Measurements from ENCODE around the gene NAA60. TPM values are rescaled to one million over a fixed set of nuclear protein-coding genes. Genes with fewer than 3 reads are reported as not detected.

The NAA60 gene
- total and polyA plus RNA-seq, 2 of the 13 experiments (the other 11 are each of a cell fraction or from before 2014, with no cell fraction given), result 14.7 to 32.0 TPM

DNA sequence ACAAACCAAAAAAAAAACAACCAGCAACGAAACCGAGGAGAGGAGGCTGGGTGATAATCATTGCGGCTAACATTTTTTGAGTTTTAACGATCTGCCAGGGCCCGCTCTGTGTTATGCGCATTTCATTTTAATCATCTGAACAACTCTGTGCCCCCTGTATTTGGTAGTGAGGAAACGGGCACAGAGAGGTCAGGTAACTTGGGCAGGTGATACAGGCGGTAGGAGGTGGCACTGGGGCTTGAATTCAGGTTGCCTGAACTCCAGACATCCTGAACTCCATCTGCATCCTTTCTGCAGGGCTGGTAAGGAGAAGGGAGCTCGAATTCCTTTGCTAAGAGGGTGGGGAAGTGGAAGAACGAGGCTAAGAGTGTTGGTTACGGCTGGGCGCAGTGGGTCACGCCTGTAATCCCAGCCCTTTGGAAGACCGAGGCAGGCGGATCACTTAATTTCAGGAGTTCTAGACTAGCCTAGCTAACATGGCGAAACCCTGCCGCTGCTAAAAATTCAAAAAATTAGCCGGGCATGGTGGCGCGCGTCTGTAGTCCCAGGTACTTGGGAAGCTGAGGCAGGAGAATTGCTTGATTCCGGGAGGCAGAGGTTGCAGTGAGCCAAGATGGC, 58.4 kb downstream of the NAA60 start:
- Histone ChIP-seq H3K4me2 (ENCODE audit: low read depth, low read length) (peak overlapping the region; percentile 72), H3K4me3 (replicated peaks in 1 of 3; ENCODE audit: insufficient read depth in 1 of 3, low read depth in 2 of 3, low read length in 3 of 3) (peak overlapping the region; percentile 68 to 81 (median 70)), H3K9me3 (ENCODE audit: low read length) (no peaks in the 10 kb centered on the region), H3K4me1 (ENCODE audit: insufficient read depth, low read length) (peaks cover 15% of the 10 kb centered on the region), H2AFZ (ENCODE audit: low read length) (no peak overlapping the region), H3K79me2 (ENCODE audit: insufficient read depth, low read length) (peaks cover 8% of the 10 kb centered on the region), H4K20me1 (ENCODE audit: insufficient read depth, low read length) (no peaks in the 10 kb centered on the region), H3K9ac (ENCODE audit: insufficient read depth, low read depth, low read length) (peak overlapping the region; percentile 71), H3K27me3 (ENCODE audit: control insufficient read depth in 1 of 2, insufficient read depth in 2 of 2, low read length in 2 of 2) (no peaks in the 10 kb centered on the region), H3K27ac (ENCODE audit: extremely low read length, insufficient read depth, low read length) (peak overlapping the region; percentile 83), H3K36me3 (replicated peaks in 1 of 2; ENCODE audit: control insufficient read depth in 1 of 2, insufficient read depth in 2 of 2, low read length in 2 of 2) (peaks cover 2 to 4% of the 10 kb centered on the region in 2 experiments; a peak in 1 of 5 replicates)
- FAIRE-seq (no peak), ATAC-seq (no peak), DNase-seq (ENCODE audit: low spot score) (no peak)
- intact Hi-C loops (cut with micrococcal nuclease; ENCODE audit: unreplicated experiment) (loop anchor here (2.0 kb wide), 1 partner anchor 235 kb away; no protein-coding TSS in a partner anchor), in situ Hi-C loops (cut with HindIII; ENCODE audit: extremely low pct_ligation_motif_present, low pct_unique_long_range_greater_than_20kb) (no loop called here)
- ChIA-PET POLR2A (interaction anchor here (1.5 to 1.7 kb wide), 2 partner anchors 44 to 219 kb away, joined by 3 to 6 read pairs; partner anchors contain the start of gene ZNF263), CTCF (ENCODE audit: low intra/inter-chr PET ratio, low total read pairs) (no interaction called here)
- 83% methylated on average over 22 of the region's 22 CpGs for WGBS (ENCODE audit: low lambda C conversion rate)
- no TSS peak for BruUV-seq (replicated peaks)
- peak; percentile 20 for TF ChIP-seq PRPF4 (IDR thresholded peaks at IDR 0.05; ENCODE audit: low read depth, low read length, poor library complexity, severe bottlenecking)
- TF ChIP-seq ZBTB38 (CRISPR knock-in tag; IDR thresholded peaks at IDR 0.05), result peak; percentile 55; the same call in 1 of the 2 replicates
- TF ChIP-seq, protein P1, sequence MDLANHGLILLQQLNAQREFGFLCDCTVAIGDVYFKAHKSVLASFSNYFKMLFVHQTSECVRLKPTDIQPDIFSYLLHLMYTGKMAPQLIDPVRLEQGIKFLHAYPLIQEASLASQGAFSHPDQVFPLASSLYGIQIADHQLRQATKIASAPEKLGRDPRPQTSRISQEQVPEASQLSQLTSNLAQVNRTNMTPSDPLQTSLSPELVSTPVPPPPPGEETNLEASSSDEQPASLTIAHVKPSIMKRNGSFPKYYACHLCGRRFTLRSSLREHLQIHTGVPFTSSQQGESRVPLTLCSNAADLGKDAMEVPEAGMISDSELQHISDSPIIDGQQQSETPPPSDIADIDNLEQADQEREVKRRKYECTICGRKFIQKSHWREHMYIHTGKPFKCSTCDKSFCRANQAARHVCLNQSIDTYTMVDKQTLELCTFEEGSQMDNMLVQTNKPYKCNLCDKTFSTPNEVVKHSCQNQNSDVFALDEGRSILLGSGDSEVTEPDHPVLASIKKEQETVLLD (CRISPR knock-in tag; IDR thresholded peaks at IDR 0.05; ENCODE audit: low read depth), result no peak

DNA sequence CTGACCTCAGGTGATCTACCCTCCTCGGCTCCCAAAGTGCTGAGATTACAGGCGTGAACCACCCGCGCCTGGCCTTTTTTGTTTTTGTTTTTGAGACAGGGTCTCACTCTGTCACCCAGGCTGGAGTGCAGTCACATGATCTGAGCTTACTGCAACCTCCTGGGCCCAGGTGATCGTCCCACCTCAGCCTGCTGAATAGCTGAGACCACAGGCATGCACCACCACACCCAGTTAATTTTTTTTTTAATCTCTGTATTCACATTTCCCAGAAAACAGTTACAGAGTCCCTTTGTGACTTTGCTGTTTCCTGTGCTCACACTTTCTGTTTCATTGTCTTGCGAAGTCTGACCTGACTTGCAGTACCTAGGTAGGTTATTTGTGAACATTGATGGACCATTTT, 60.0 kb downstream of the NAA60 start:
- Histone ChIP-seq H3K4me2 (ENCODE audit: low read depth, low read length) (no peak overlapping the region), H3K4me3 (replicated peaks in 1 of 3; ENCODE audit: insufficient read depth in 1 of 3, low read depth in 2 of 3, low read length in 3 of 3) (no peak overlapping the region), H3K79me2 (ENCODE audit: insufficient read depth, low read length) (peaks cover 8% of the 10 kb centered on the region), H3K27ac (ENCODE audit: extremely low read length, insufficient read depth, low read length) (no peak overlapping the region), H3K27me3 (ENCODE audit: control insufficient read depth in 1 of 2, insufficient read depth in 2 of 2, low read length in 2 of 2) (no peaks in the 10 kb centered on the region), H4K20me1 (ENCODE audit: insufficient read depth, low read length) (no peaks in the 10 kb centered on the region), H3K9me3 (ENCODE audit: low read length) (no peaks in the 10 kb centered on the region), H3K4me1 (ENCODE audit: insufficient read depth, low read length) (peaks cover 15% of the 10 kb centered on the region), H3K9ac (ENCODE audit: insufficient read depth, low read depth, low read length) (no peak overlapping the region), H3K36me3 (replicated peaks in 1 of 2; ENCODE audit: control insufficient read depth in 1 of 2, insufficient read depth in 2 of 2, low read length in 2 of 2) (peaks cover 2 to 4% of the 10 kb centered on the region in 2 experiments; a peak in 1 of 5 replicates), H2AFZ (ENCODE audit: low read length) (no peak overlapping the region)
- no TSS peak for BruUV-seq (replicated peaks)
- ATAC-seq, result no peak
- ChIA-PET POLR2A (no interaction called here), CTCF (ENCODE audit: low intra/inter-chr PET ratio, low total read pairs) (no interaction called here)
- in situ Hi-C loops (cut with HindIII; ENCODE audit: extremely low pct_ligation_motif_present, low pct_unique_long_range_greater_than_20kb), result no loop called here
- FAIRE-seq, result no peak
- intact Hi-C loops (cut with micrococcal nuclease; ENCODE audit: unreplicated experiment), result no loop called here
- DNase-seq (ENCODE audit: low spot score), result no peak
- WGBS (ENCODE audit: low lambda C conversion rate), result 90% methylated on average over 6 of the region's 6 CpGs
- TF ChIP-seq, protein P2, sequence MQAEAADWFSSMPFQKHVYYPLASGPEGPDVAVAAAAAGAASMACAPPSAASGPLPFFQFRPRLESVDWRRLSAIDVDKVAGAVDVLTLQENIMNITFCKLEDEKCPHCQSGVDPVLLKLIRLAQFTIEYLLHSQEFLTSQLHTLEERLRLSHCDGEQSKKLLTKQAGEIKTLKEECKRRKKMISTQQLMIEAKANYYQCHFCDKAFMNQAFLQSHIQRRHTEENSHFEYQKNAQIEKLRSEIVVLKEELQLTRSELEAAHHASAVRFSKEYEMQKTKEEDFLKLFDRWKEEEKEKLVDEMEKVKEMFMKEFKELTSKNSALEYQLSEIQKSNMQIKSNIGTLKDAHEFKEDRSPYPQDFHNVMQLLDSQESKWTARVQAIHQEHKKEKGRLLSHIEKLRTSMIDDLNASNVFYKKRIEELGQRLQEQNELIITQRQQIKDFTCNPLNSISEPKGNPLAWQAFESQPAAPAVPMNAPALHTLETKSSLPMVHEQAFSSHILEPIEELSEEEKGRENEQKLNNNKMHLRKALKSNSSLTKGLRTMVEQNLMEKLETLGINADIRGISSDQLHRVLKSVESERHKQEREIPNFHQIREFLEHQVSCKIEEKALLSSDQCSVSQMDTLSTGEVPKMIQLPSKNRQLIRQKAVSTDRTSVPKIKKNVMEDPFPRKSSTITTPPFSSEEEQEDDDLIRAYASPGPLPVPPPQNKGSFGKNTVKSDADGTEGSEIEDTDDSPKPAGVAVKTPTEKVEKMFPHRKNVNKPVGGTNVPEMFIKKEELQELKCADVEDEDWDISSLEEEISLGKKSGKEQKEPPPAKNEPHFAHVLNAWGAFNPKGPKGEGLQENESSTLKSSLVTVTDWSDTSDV (CRISPR knock-in tag; IDR thresholded peaks at IDR 0.05), result no peak
- TF ChIP-seq ZNF792 (CRISPR knock-in tag; IDR thresholded peaks at IDR 0.05), result no peak
- TF ChIP-seq FIP1L1 (IDR thresholded peaks at IDR 0.05; ENCODE audit: borderline replicate concordance, insufficient read depth, low read depth, low read length), result no peak
- TF ChIP-seq NCOR1 (IDR thresholded peaks at IDR 0.05; ENCODE audit: borderline replicate concordance, low read length), result no peak
- no peak for TF ChIP-seq GLI4 (CRISPR knock-in tag; IDR thresholded peaks at IDR 0.05; ENCODE audit: borderline replicate concordance)
- TF ChIP-seq ZFAT (CRISPR knock-in tag; conservative IDR thresholded peaks at IDR 0.05), result no peak
- TF ChIP-seq RARG (CRISPR knock-in tag; IDR thresholded peaks at IDR 0.05; ENCODE audit: low read depth), result no peak
- no peak for TF ChIP-seq GMEB2 (CRISPR knock-in tag; IDR thresholded peaks at IDR 0.05; ENCODE audit: low read depth)
- no peak for TF ChIP-seq ZNF619 (CRISPR knock-in tag; IDR thresholded peaks at IDR 0.05)
